ENCODE results near the gene PHRF1.

Gene PHRF1

GRCh38 chr11:537622-538430, 38.4 kb upstream of the PHRF1 start:
- no peak for DNase-seq (ENCODE audit: low read depth)

- DNase-seq (ENCODE audit: low read depth), result no peak
Measured at GRCh38 chr11:538431-539051, 37.7 kb upstream of the PHRF1 start.

- no peak for DNase-seq (ENCODE audit: low read depth)
Measured at GRCh38 chr11:539971-540481, 36.2 kb upstream of the PHRF1 start.

GRCh38 chr11:540583-541432, 35.5 kb upstream of the PHRF1 start:
- DNase-seq (ENCODE audit: low read depth), result no peak

- DNase-seq (ENCODE audit: low read depth), result no peak
Measured at GRCh38 chr11:541433-541885, 34.8 kb upstream of the PHRF1 start.

GRCh38 chr11:544817-545166, 31.5 kb upstream of the PHRF1 start:
- DNase-seq (ENCODE audit: low read depth), result no peak

- DNase-seq (ENCODE audit: low read depth), result no peak
Measured at GRCh38 chr11:545171-545570, 31.1 kb upstream of the PHRF1 start.

- no peak for DNase-seq (ENCODE audit: low read depth)
Measured at GRCh38 chr11:548700-549603, 27.3 kb upstream of the PHRF1 start.

- no peak for DNase-seq (ENCODE audit: low read depth)
Measured at GRCh38 chr11:550021-550745, 26.1 kb upstream of the PHRF1 start.

- DNase-seq (ENCODE audit: low read depth), result no peak
Measured at GRCh38 chr11:550746-551085, 25.6 kb upstream of the PHRF1 start.

- DNase-seq (ENCODE audit: low read depth), result no peak
Measured at GRCh38 chr11:551131-551530, 25.1 kb upstream of the PHRF1 start.

GRCh38 chr11:551596-551995, 24.7 kb upstream of the PHRF1 start:
- DNase-seq (ENCODE audit: low read depth), result no peak

- no peak for DNase-seq (ENCODE audit: low read depth)
Measured at GRCh38 chr11:553083-553987, 22.9 kb upstream of the PHRF1 start.

- no peak for DNase-seq (ENCODE audit: low read depth)
Measured at GRCh38 chr11:553988-554340, 22.3 kb upstream of the PHRF1 start.

- peak; percentile 72 for DNase-seq (ENCODE audit: low read depth)
Measured at GRCh38 chr11:554428-555226, 21.6 kb upstream of the PHRF1 start.

GRCh38 chr11:555227-555779, 21.0 kb upstream of the PHRF1 start:
- DNase-seq (ENCODE audit: low read depth), result no peak

- no peak for DNase-seq (ENCODE audit: low read depth)
Measured at GRCh38 chr11:555780-556661, 20.2 kb upstream of the PHRF1 start.

Data from activated T-helper 1 cell treated with Interleukin-2 at 50 U/mL for 16 hours (primary cell).